HTERT RPE-1 (cell line): ENCODE results near the gene DCLRE1B.
"Not testable (repeated sequence)": the region's sequence is repeated elsewhere in the genome, so short reads cannot be mapped to it uniquely, and the experiment has no call there.

Experiments used
- in situ Hi-C: fragments of 300-500 bp; cut with MboI; formaldehyde crosslinking; loops from 4 replicates; pipeline ENCODE4 v1.14.3; 2020; ENCODE audit warnings: low sequenced_read_pairs

DCLRE1B gene

GRCh38 chr1:113946112-113946511, 41.0 kb downstream of the DCLRE1B start:
- in situ Hi-C loops, result no loop called here

DNA sequence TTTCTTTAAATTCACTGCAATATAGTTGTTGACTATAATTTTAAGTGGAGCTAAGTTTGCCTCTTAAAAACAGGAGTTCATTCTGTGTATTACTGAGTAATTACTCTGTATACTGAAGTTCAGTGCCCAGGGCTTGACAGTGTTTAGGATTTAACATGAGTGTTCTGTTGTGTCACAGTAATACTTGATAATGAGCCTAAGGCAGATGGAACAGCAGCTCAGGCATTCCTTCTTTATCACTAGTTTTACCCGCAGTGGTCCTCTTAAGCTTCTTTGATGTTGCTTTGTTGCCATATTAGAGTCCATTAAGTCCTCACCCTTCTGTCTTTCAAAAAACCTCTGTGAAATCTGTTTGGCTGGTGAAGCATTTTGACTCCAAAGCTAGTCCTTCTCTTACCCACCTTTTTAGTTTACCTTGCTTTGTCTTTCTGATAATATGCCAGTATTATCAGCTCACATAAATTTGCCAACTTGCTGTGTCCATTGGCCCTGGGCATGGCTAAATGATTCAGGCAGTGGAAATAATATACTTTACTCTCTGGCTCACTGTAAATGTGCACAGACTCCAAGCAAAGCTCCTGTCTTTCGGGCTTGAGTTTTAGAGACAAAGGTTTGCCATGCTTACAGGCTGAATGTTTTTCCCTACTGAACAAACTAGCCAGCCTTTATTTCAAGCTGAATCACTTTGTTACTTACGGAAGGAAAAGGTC, 41.7 kb downstream of the DCLRE1B start:
- in situ Hi-C loops, result no loop called here

GRCh38 chr1:113947388-113948107, 42.4 kb downstream of the DCLRE1B start:
- in situ Hi-C loops, result no loop called here

DNA sequence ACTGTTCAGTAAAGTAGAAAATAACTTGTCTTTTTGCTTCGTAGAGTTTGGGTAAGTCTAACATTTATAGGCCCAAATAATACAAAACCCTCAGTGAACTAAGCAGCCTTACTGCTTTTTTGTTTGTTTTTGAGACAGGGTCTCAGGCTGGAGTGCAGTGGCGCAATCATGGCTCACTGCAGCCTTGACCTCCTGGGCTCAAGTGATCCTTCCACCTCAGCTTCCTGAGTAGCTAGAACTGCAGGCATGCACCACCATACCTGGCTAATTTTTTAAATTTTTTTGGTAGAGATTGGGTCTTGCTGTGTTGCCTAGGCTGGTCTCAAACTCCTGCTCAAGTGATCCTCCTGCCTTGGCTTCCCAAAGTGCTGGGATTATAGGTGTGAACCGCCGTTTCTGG, 43.0 kb downstream of the DCLRE1B start:
- in situ Hi-C loops, result not testable (repeated sequence)

GRCh38 chr1:113949007-113949406, 43.9 kb downstream of the DCLRE1B start:
- in situ Hi-C loops, result no loop called here

- in situ Hi-C loops, result no loop called here
Observed at GRCh38 chr1:113950908-113951307, 45.8 kb downstream of the DCLRE1B start.

- in situ Hi-C loops, result no loop called here
Observed at GRCh38 chr1:113951719-113952118, 46.6 kb downstream of the DCLRE1B start.

GRCh38 chr1:113957984-113958383, 52.9 kb downstream of the DCLRE1B start:
- in situ Hi-C loops, result no loop called here

DNA sequence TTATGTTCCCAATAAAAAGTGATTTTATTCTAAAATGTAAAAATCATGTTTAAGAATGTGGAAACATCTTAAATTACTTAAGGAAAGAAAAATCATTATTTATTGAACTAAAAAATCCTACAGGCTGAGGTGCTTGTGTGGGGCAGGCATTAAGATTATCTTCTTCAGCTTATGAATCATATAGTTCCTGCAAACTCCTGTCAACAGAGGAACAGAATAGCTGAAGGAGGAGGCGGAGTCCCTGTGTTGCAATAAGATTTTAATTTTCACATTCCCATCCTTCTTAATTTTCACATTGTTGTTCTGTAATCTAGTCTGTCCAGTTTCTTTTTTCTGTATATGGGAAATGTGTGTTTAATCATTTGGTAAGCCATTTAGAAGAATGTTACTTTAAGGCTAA, 53.6 kb downstream of the DCLRE1B start:
- in situ Hi-C loops, result no loop called here

GRCh38 chr1:113963281-113963906, 58.3 kb downstream of the DCLRE1B start:
- in situ Hi-C loops, result no loop called here
